HG02884 (cell line): ENCODE results near the gene CDKN2B-AS1.
A peak's percentile ranks its signal among the peaks of the same experiment; 100 is the strongest.

Experiments
- ATAC-seq: cut with Tn5 transposase; IDR thresholded peaks from one replicate; pipeline ENCODE4 v1.9.1; 2021; ENCODE audit warnings: mild to moderate bottlenecking, moderate library complexity; ENCODE audit not compliant: unreplicated experiment

Gene CDKN2B-AS1

DNA sequence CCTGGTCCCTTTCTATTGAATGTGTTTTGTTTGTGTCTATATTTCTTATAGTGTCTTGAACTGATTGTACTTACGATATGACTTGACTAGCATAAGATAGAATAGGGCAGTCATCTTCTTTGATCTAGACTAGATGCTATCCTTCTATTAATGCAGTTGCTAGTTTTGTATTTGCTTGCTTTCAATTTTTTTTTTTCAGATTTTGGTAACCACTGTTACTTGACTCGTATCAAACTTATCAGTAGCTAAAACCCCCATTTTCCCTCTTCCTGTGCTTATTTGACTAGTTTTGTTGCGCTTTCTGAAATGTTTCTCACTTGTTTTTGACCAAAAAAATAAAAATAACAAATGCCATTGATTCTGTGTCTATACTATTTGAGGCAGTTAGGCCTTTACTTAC is 83.5 kb downstream of the CDKN2B-AS1 start:
- no peak for ATAC-seq

- ATAC-seq = peak; percentile 95
Measured at GRCh38 chr9:22079873-22080341, 85.3 kb downstream of the CDKN2B-AS1 start.

- ATAC-seq = no peak
Measured at GRCh38 chr9:22084336-22085035, 89.9 kb downstream of the CDKN2B-AS1 start.

DNA sequence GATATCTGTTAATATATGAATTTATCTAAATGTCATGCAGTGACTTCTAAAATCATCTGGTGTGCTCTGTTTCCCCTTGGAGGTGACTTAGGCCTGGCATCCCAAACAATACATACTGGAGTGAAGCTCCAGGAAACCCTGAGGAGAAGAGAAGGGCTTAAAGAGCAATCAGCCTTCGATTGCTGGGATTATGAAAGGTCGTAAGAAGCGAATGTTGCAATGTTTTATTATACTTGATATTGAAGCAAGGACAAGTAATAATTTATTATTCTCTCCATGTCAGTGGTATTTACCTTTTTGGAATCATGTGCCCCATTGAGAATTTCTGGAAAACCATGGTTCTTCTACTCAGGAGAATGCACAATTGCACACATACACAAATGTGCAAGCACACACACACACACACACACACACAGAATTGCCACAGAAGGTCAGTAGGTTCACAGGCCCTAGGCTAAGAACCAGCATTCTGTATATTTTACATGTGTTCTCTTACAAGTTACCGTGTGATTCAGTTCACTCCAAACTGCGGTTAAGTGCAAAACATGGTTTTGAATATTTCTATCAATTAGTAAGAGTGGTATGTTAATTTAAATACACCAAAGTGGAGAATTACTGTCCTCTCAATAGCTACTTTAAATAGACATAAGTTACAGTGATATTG is 93.6 kb downstream of the CDKN2B-AS1 start:
- ATAC-seq = no peak

GRCh38 chr9:22088717-22089061 is 94.1 kb downstream of the CDKN2B-AS1 start:
- no peak for ATAC-seq

GRCh38 chr9:22097707-22098106 is 103.1 kb downstream of the CDKN2B-AS1 start:
- ATAC-seq = no peak

DNA sequence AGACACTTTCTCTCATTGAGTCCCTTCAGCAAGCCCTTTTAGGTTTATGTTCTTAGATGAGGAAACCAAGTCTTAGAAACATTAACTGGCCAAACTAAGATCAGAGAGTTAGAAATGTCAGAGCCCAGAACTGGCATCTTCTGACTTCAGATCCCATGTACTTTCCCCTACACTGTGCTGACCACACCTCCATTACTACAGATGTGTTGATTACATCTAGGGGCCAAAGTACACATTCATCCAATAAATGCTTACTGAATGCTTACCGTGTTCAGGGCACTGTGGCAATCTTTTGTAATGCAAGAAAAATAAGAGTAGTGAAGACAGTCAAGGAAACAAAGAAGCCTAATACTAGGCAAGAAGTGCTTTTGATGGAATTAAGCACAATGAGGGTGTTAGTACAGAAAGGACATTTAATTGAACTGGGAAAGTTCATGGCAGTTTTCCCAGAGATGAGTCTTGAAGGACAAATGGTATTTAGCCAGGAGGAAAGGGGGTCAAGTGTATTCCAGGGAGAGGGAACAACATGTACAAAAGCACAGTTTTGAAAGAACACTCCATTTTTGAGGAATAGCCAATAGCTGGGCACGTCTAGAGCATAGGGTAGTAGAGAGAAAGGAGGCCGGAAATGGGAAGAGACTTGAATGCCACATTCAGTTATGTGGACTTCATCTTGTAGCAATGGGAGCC is 104.2 kb downstream of the CDKN2B-AS1 start:
- no peak for ATAC-seq

- ATAC-seq = no peak
Measured at GRCh38 chr9:22100626-22101025, 106.0 kb downstream of the CDKN2B-AS1 start.

DNA sequence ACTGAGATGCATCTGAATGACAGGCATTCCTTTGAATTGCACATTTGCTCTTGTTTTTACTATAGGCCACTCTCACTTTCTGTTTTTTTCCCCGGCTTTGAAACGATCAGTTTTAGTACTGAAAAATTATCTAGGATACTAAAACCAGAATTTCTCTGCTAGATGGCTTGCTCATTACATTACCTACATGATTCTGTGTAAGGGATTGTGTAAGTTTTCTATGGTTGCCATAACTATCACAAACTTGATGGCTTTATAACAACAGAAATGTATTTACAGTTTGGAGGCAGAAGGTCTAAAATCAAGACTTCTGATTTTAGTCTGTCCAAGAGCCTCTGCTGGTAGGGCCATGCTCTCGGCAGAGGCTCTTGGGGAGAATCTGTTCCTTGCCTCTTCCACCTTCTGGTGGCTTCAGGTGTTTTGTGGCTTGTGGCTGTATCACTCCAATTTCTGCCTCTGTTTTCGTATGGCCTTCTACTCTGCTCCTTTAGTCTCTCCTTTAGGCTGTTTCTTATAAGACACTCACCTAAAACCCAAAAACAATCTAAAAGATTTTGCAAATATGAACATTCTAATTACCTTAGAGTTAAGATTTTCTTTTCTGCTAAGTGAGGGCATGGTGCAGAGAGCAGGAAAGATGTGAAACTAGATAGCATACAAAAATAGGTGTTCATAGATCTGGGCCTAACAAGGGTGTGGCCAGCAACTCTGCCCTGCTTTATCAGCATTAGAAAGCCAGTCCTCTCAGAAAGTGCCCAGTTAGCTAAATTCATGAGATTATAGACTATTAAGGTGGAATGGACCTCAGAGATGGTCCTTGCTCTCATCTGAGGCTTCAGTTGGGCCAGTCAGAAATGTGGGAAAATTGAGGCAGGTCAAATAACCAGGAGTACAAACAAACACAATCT is 107.8 kb downstream of the CDKN2B-AS1 start:
- ATAC-seq = no peak

DNA sequence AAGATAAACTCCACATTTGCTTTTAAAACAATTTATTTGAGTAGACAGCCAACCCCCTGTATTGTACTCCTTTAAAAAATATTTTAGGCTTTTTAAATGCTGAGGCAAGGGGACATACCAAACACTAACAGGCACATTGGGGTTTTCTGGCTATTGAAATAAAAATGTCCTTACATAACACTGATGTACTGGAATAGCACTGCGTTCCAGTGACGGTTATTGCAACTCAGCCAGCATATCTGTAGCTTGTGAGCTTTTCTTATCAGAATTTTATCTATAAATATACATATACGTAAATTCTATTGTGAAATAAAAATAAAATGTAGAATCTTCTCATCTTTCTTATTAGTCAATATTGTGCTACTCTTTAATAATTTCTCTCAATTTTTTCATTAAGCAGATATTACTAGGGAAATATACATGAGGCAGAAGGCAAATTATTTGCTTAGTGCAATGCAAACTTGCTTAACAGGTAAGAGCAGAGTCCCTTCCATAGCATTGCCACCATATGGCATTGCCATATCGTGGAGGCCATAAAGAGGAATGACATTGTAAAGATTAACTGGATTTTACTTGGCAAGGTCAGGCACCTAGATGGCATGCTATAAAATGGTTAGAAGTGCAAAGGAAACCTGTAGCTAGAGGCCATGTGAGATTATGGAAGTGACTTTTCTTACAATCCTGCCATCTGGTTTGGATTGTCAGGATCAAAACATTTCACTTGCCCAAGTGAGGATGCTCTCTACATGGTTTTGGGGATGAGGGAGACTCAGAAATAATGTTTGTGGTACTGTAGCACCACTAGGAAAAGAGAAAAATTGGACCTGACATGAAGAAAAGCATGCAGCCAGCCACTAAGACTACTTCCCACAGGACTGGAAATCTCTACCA is 109.3 kb downstream of the CDKN2B-AS1 start:
- ATAC-seq = no peak

DNA sequence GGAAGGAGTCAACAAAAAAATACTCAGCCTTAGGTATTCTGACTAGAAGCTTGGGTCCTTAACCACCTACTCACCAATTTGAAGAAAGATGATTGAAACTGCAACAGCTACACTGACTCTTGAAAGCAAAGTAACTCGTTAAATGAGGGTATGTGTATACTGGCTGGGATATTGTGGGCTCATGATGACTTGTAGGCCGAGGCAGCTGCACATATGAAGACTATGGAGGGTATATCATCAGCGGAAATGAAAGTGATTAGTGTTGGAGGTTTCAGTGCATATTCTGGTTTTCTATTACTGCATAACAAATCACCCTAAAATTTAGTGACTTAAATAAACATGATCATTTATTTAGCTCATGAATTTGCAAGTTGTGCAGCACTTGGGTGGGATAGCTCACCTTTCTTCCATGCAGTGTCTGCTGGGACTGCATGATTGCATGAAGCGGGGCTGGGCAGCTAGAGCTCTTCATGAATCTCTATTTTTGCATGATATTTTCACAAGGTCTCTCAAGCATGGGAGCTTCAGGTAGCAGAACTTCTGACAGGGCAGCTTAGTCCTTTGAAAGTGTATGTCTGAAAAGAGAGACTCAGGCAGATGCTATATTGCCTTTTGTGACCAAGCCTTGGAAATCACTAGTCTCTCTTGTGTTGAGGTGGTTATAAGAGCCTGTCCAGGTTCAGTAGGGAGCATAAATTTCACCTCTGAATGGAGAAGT is 110.6 kb downstream of the CDKN2B-AS1 start:
- ATAC-seq = peak; percentile 99

- ATAC-seq = no peak
Measured at GRCh38 chr9:22107202-22108045, 112.8 kb downstream of the CDKN2B-AS1 start.

DNA sequence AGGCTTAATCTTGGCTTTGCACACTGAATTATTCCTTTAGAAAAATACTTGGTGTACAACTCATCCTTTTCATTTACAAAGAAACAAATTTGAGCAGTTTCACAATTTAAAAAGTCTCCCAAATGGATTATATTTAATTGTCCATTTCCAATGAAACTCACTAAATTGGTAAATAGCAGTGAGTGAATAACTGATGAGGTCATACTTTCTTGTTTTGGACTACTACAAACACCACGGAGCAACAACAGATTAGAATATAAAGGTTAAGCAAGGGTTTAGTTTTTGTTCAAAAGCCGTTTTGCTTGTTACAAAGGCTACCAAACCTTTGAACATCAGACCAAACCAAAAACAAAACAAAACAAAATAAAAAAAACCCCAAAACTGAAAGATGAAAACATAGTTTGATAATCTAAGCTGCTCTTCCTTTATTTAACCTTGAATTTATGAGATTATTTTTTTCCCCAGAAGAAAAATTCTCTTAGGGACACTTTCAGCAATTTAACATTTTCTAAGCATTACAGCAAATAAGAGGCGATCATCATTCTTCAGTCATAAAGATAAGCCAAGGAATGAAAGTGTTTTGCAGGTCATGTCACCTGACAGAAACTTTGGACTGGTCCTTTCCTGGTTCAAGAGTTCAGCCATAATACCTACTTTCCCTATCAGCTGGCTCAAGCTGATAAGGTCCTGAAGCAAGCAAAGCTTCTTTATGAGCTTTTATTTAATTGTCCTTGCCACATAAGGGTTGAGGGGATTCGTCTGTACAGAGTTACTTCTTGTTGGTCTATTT is 114.2 kb downstream of the CDKN2B-AS1 start:
- no peak for ATAC-seq

DNA sequence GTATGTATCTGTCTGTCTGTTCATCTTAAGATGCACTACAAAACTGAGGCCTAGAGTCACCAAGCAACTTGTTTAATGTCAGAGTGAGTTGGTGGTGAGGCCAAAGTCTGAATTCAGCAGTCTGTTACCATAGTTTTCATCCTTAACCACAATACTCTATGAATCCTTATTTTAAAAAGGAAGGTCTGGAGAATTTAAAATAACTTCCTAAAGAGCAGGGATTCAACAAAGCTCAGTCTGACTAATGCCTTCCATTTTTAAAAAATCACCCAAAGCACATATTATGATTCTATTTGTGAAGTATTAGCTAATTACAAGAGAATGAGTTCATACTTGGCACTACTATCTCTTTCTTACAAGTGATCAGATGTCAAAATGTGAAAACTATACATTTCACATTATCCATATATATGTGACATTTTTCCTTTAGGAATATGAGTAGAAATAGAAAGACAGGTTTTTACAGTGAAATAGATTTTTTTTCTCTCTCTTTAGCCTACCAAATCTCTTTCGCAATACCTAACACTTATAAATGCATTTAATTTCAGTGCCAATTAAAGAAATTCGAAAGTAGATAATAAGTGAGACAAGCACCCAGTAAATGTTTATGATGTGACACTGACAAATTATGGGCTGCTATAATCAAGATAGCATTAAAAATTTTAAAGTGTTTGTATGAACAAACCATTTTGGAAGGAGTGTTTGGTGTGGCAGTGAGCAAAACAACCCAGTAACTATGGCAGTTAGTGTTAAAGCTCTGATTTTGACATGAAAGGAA is 116.8 kb downstream of the CDKN2B-AS1 start:
- no peak for ATAC-seq

DNA sequence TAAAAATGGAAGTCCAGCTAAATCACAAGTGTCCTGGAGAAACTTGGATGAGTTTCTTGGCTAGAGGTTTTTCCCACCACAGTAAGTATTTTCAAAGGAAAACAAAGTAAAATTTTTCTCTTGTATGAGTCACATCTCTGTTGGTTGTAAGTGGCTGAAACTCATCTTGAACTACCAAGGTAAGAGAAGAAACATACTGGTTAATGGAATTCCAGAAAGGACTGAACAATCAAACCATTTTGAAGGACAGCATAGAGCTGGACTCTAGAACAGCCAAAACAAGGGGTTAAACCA is 117.3 kb downstream of the CDKN2B-AS1 start:
- no peak for ATAC-seq

DNA sequence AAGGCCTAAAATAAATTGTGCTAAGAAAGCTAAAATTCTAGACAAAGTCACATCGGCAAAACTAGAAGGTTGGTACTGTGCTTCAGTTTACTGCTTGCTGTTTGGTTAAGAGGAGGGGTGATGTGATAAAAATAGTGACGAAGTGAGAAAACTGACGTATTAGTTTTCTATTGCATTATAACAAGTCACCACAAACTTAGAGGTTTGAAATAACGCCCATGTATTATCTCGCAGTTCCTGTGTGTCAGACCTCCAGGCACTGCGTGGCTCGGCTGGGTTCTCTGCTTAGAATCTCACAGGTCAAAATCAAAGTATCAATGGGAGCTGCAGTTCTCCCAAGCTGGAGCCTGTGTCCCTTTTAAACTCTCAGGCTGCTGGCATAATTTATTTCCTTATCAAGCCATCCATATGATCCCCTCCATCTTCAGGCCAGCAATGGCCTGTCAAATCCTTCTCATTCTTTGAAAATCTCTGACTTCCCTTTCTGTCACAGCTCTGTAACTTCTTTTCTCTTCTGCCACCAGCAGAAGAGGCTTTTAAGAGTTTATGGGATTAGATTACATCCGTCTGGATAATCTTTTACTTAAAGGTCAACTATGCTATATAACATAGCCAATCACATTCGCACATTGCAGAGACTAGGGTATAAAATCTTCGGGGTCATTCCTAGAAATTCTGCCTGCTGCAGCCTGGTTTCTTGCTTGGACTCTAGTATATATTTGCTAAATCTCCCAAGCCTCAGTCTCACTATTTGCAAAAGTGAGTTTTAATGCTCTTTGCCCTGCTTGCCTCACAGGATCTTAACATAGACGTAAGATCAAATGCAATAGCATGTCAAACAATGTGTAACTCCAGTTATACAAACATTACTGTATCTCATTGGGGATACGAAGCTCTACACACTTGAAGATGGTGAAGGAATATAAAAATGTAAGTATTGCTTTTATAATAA is 118.6 kb downstream of the CDKN2B-AS1 start:
- no peak for ATAC-seq
